ENCODE data around the gene TNNT1.
"Not testable (repeated sequence)": the region's sequence is repeated elsewhere in the genome, so short reads cannot be mapped to it uniquely, and the experiment has no call there.

The TNNT1 gene

DNA sequence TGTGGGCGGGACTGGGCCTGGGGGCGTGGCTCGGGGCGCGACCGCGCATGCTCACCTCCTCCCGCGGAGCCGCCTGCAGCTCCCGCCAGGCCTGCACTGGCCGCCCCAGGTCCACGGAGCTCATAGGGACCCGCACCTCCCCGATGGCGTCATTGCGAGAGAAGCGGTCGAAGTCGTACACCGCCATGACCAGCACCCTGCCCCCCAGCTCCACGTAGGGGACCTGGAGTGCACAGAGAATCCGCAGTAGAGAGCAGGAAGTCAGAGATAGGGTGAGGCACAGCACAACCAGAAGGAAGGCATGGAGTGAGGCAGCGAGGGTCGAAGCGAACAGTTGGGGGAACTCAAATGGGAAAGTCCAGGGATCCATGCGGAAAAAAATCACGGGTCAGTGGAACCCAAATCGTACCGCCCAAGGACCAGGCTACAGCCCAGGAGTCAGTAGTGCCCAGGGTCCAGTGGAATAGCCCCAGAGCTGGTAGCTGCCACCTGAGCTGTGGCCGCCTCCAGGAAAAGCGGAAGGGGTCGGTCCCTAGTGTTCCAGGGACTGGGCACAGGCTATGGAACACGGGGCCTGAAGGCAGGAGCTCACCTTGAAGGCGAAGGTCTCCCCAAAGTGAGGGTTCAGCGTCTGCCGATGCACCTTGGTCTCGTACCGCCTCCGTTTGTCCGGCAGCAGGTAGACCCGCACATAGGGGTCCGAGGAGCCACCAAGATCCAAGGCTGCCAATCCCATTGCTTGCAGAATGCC lies 26.3 kb upstream of the TNNT1 start:
- Histone ChIP-seq H3K27me3 (ENCODE audit: insufficient read depth, low read length) (peaks cover 5% of the 10 kb centered on the region), H3K4me3 (ENCODE audit: low read length) (no peak overlapping the region), H2AFZ (ENCODE audit: low read depth, low read length) (no peak overlapping the region)

DNA sequence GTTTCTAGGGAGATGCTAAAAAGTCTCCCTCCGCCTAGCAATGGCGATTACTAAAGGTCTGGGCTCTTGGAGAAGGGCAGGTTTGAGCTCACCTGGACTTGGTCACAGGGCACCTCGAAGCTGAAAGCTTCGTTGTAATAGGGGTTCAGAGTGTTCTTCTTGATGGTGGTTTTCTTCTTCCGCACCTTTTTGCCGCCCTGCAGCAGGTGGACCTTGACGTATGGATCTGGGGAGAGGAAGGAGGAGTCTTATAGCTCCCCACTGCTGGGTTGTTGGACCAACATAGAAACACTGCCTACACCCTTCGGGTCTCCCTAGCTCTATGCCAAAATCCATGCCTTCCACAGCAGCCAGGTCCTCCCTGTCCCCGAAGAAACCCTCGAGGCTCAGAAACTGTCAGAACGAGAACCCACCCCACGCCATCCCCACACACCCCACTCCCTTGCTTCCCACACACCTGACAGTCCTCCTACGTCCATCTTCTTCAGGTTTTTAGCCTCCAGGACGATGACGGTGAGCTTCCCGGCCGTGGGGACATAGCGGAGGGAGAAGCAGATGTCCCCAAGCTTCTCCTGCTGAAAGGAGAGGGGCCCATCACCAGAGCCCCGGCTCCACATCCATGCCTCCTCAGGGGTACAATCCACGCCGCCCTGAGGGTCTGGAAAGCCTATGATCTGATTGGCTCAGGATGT lies 25.6 kb upstream of the TNNT1 start:
- H3K4me3 ChIP-seq (ENCODE audit: low read length): no peak overlapping the region
- no peak overlapping the region for H2AFZ ChIP-seq (ENCODE audit: low read depth, low read length)
- H3K27me3 ChIP-seq (ENCODE audit: insufficient read depth, low read length): peaks cover 3% of the 10 kb centered on the region

More for the DNA sequence above, 26.3 kb upstream of the TNNT1 start:
- H3K36me3 ChIP-seq (ENCODE audit: insufficient read depth, low read length): no peaks in the 10 kb centered on the region
- H3K4me1 ChIP-seq (ENCODE audit: insufficient read depth, low read length): peaks cover 16% of the 10 kb centered on the region
- peaks cover 8% of the 10 kb centered on the region for H3K9me3 ChIP-seq (ENCODE audit: low read length)

DNA sequence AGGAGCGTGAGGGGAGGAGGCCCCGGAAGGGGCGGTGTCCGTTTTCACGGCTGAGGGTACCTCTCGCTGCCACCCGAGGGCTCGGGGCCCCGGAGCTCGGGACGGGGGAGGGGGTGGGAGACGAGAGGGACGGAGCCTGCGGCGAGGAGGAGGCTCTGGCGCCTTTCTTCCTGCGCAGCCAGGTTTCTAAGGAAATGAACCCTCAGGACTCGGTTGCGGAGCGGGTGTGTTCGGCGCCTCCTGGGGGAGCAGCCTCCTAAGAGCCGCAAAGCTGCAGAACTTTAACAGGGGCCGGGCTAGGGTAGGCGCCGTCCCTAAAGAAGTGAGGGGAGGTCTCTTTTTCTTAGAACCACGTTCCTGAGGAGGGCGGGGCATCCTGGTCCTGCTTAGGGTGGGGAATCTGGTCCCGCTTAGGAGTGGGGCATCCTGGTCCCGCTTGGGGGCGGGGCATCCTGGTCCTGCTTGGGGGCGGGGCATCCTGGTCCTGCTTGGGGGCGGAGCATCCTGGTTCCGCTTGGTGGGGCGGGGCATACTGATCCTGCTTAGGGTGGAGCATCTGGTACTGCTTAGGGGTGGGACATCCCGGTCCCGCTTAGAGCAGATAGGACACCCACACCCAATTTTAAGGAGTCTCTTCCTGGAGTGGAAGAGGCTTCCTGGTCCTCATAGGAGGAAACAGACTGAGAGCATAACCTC lies 24.9 kb upstream of the TNNT1 start:
- H3K9me3 ChIP-seq (ENCODE audit: low read length): peaks cover 8% of the 10 kb centered on the region
- peak overlapping the region; percentile 34 for H3K4me3 ChIP-seq (ENCODE audit: low read length)
- no peaks in the 10 kb centered on the region for H3K36me3 ChIP-seq (ENCODE audit: insufficient read depth, low read length)
- peaks cover 7% of the 10 kb centered on the region for H3K27me3 ChIP-seq (ENCODE audit: insufficient read depth, low read length)
- peaks cover 9% of the 10 kb centered on the region for H3K4me1 ChIP-seq (ENCODE audit: insufficient read depth, low read length)
- H2AFZ ChIP-seq (ENCODE audit: low read depth, low read length): peak overlapping the region; percentile 63

More for the DNA sequence above, 25.6 kb upstream of the TNNT1 start:
- Histone ChIP-seq H3K9me3 (ENCODE audit: low read length) (peaks cover 8% of the 10 kb centered on the region), H3K4me1 (ENCODE audit: insufficient read depth, low read length) (peaks cover 13% of the 10 kb centered on the region), H3K36me3 (ENCODE audit: insufficient read depth, low read length) (no peaks in the 10 kb centered on the region)

- Histone ChIP-seq H3K27me3 (ENCODE audit: insufficient read depth, low read length) (peaks cover 7% of the 10 kb centered on the region), H2AFZ (ENCODE audit: low read depth, low read length) (peak overlapping the region; percentile 63)
Measured at GRCh38 chr19:55173186-55173713, 24.2 kb upstream of the TNNT1 start.

GRCh38 chr19:55172741-55173140 lies 23.7 kb upstream of the TNNT1 start:
- H2AFZ ChIP-seq (ENCODE audit: low read depth, low read length): no peak overlapping the region
- peaks cover 7% of the 10 kb centered on the region for H3K27me3 ChIP-seq (ENCODE audit: insufficient read depth, low read length)
- no peaks in the 10 kb centered on the region for H3K36me3 ChIP-seq (ENCODE audit: insufficient read depth, low read length)
- no peak overlapping the region for H3K4me3 ChIP-seq (ENCODE audit: low read length)
- peaks cover 8% of the 10 kb centered on the region for H3K9me3 ChIP-seq (ENCODE audit: low read length)
- peaks cover 6% of the 10 kb centered on the region for H3K4me1 ChIP-seq (ENCODE audit: insufficient read depth, low read length)

More at GRCh38 chr19:55173186-55173713, 24.2 kb upstream of the TNNT1 start:
- peaks cover 6% of the 10 kb centered on the region for H3K4me1 ChIP-seq (ENCODE audit: insufficient read depth, low read length)
- H3K9me3 ChIP-seq (ENCODE audit: low read length): peaks cover 8% of the 10 kb centered on the region
- H3K36me3 ChIP-seq (ENCODE audit: insufficient read depth, low read length): no peaks in the 10 kb centered on the region
- peak overlapping the region; percentile 34 for H3K4me3 ChIP-seq (ENCODE audit: low read length)

GRCh38 chr19:55172318-55172717 lies 23.3 kb upstream of the TNNT1 start:
- H3K4me1 ChIP-seq (ENCODE audit: insufficient read depth, low read length); H2AFZ ChIP-seq (ENCODE audit: low read depth, low read length); H3K4me3 ChIP-seq (ENCODE audit: low read length); H3K27me3 ChIP-seq (ENCODE audit: insufficient read depth, low read length); H3K36me3 ChIP-seq (ENCODE audit: insufficient read depth, low read length); H3K9me3 ChIP-seq (ENCODE audit: low read length): not testable (repeated sequence)

GRCh38 chr19:55171440-55171839 lies 22.4 kb upstream of the TNNT1 start:
- Histone ChIP-seq H3K27me3 (ENCODE audit: insufficient read depth, low read length) (peaks cover 7% of the 10 kb centered on the region), H3K4me3 (ENCODE audit: low read length) (no peak overlapping the region), H3K36me3 (ENCODE audit: insufficient read depth, low read length) (no peaks in the 10 kb centered on the region), H3K4me1 (ENCODE audit: insufficient read depth, low read length) (peaks cover 12% of the 10 kb centered on the region), H2AFZ (ENCODE audit: low read depth, low read length) (no peak overlapping the region), H3K9me3 (ENCODE audit: low read length) (peaks cover 8% of the 10 kb centered on the region)

- Histone ChIP-seq H3K4me3 (ENCODE audit: low read length) (no peak overlapping the region), H3K27me3 (ENCODE audit: insufficient read depth, low read length) (peaks cover 7% of the 10 kb centered on the region), H3K4me1 (ENCODE audit: insufficient read depth, low read length) (peaks cover 12% of the 10 kb centered on the region), H3K36me3 (ENCODE audit: insufficient read depth, low read length) (no peaks in the 10 kb centered on the region), H3K9me3 (ENCODE audit: low read length) (no peaks in the 10 kb centered on the region), H2AFZ (ENCODE audit: low read depth, low read length) (no peak overlapping the region)
Measured at GRCh38 chr19:55169136-55169535, 20.1 kb upstream of the TNNT1 start.

DNA sequence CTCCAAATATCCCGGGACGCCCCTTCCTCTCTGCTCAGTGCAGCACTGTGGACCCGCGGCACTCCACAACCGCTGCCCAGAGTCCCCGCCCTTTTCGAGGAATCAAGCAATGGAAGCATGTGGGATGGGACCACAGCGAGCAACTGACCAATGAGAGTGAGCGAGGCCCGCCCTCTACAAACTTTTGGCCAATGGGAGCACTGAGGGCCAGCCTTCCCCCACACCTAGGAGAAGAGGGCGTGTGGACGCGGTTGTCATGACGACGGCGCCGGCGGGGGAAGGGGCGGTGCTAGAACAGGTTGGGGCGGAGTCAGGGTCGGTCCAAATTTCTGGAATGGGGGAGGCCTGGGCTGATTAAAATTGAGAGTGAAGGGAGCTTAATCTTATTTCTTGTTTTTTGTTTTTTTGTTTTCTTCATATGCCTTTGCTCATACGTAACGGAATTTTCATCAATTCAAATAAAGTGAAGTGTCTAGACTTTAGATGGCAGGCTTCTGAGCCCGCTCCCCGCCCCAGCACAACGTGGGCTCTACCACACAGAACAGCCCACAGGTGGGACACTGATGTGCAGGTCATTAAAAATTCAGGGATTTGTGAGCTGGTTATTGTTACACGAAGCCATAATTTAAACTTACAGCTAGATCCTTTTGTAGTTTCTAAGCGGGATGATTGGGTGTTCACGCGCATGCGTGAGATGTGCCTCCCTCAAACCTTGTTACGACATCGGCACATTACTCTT lies 17.7 kb upstream of the TNNT1 start, which contains the start of gene DNAAF3:
Gene DNAAF3 (minus strand): TSS at position 84 of the 739 bp plus-strand sequence. CDS start 200 bp downstream, outside the sequence.
- H3K27me3 ChIP-seq (ENCODE audit: insufficient read depth, low read length): peaks cover 9% of the 10 kb centered on the region
- H3K9me3 ChIP-seq (ENCODE audit: low read length): no peaks in the 10 kb centered on the region
- peak within 1 kb of the TSS; percentile 55 for H3K4me3 ChIP-seq (ENCODE audit: low read length)
- peaks cover 6% of the 10 kb centered on the region for H3K4me1 ChIP-seq (ENCODE audit: insufficient read depth, low read length)
- H2AFZ ChIP-seq (ENCODE audit: low read depth, low read length): peak within 1 kb of the TSS; percentile 35
- no peaks in the 10 kb centered on the region for H3K36me3 ChIP-seq (ENCODE audit: insufficient read depth, low read length)

GRCh38 chr19:55165952-55166529 lies 17.0 kb upstream of the TNNT1 start:
- H3K4me1 ChIP-seq (ENCODE audit: insufficient read depth, low read length): peaks cover 6% of the 10 kb centered on the region
- peaks cover 13% of the 10 kb centered on the region for H3K27me3 ChIP-seq (ENCODE audit: insufficient read depth, low read length)

DNA sequence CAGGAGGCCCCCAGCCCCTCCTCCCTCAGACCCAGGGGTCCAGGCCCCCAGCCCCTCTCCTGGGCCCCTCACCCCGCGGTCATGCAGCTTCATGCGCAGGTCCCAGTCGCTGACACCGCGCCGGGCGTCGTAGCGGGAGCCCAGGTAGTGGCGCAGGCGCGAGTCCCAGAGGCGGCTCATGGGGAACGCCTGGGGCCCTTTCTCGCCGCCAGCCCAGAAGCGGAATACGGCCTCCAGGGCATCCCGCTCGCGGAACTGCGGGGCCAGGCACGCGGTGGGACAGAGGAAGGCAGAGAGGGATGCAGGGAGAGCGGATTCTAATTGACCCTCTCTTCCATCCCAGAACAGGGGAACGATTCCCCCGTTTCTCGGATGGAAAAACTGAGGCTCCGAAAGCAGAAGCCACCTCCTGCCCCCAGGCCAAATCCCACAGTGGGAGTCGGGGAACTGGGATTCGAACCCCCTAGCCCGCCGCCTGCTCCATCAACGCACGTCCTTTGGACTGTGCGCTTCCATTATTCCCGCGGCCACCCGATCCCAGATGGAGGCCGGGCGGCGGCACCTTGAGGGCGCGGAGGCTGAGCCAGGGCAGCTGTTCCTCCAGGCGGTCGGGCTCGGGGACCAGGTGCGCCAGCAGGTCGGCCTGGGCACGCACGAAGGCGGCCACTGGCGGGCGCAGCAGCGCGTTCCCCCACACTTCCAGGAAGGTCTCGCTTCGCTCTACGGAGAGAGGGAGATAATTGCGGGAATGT lies 12.7 kb upstream of the TNNT1 start:
- no peak overlapping the region for H3K4me3 ChIP-seq (ENCODE audit: low read length)
- no peaks in the 10 kb centered on the region for H3K9me3 ChIP-seq (ENCODE audit: low read length)
- no peak overlapping the region for H2AFZ ChIP-seq (ENCODE audit: low read depth, low read length)
- H3K27me3 ChIP-seq (ENCODE audit: insufficient read depth, low read length): peaks cover 35% of the 10 kb centered on the region
- peaks cover 2% of the 10 kb centered on the region for H3K4me1 ChIP-seq (ENCODE audit: insufficient read depth, low read length)
- H3K36me3 ChIP-seq (ENCODE audit: insufficient read depth, low read length): no peaks in the 10 kb centered on the region

More at GRCh38 chr19:55165952-55166529, 17.0 kb upstream of the TNNT1 start:
- Histone ChIP-seq H3K9me3 (ENCODE audit: low read length) (no peaks in the 10 kb centered on the region), H2AFZ (ENCODE audit: low read depth, low read length) (no peak overlapping the region), H3K4me3 (ENCODE audit: low read length) (peak overlapping the region; percentile 55), H3K36me3 (ENCODE audit: insufficient read depth, low read length) (no peaks in the 10 kb centered on the region)
